ENCODE results near the gene RET.

Gene RET

GRCh38 chr10:43044961-43045621, 31.8 kb upstream of the RET start:
- no peak for DNase-seq

- DNase-seq: no peak
Observed at GRCh38 chr10:43045631-43046287, 31.1 kb upstream of the RET start.

- no peak for DNase-seq
Observed at GRCh38 chr10:43046288-43046991, 30.4 kb upstream of the RET start.

- no peak for DNase-seq
Observed at GRCh38 chr10:43047288-43047970, 29.4 kb upstream of the RET start.

GRCh38 chr10:43048301-43049051, 28.4 kb upstream of the RET start:
- no peak for DNase-seq

GRCh38 chr10:43049081-43049551, 27.8 kb upstream of the RET start:
- DNase-seq: no peak

- DNase-seq: no peak
Observed at GRCh38 chr10:43050011-43050410, 26.9 kb upstream of the RET start.

GRCh38 chr10:43053825-43054224, 23.0 kb upstream of the RET start:
- no peak for DNase-seq

- no peak for DNase-seq
Observed at GRCh38 chr10:43054593-43054992, 22.3 kb upstream of the RET start.

GRCh38 chr10:43055217-43055616, 21.7 kb upstream of the RET start:
- DNase-seq: no peak

- no peak for DNase-seq
Observed at GRCh38 chr10:43055991-43056567, 20.8 kb upstream of the RET start.

GRCh38 chr10:43056568-43057011, 20.3 kb upstream of the RET start:
- DNase-seq: no peak

- no peak for DNase-seq
Observed at GRCh38 chr10:43057231-43057711, 19.6 kb upstream of the RET start.

GRCh38 chr10:43057831-43058340, 19.0 kb upstream of the RET start:
- no peak for DNase-seq

- no peak for DNase-seq
Observed at GRCh38 chr10:43058716-43059335, 18.0 kb upstream of the RET start.

- DNase-seq: no peak
Observed at GRCh38 chr10:43059336-43059720, 17.5 kb upstream of the RET start.

- no peak for DNase-seq
Observed at GRCh38 chr10:43059828-43060227, 17.0 kb upstream of the RET start.

- DNase-seq: no peak
Observed at GRCh38 chr10:43060291-43060690, 16.6 kb upstream of the RET start.

- no peak for DNase-seq
Observed at GRCh38 chr10:43061331-43061730, 15.5 kb upstream of the RET start.

- no peak for DNase-seq
Observed at GRCh38 chr10:43061760-43062159, 15.1 kb upstream of the RET start.

- DNase-seq: no peak
Observed at GRCh38 chr10:43062402-43063160, 14.3 kb upstream of the RET start.
